ENCODE measurements around the gene ROR1. TPM values are rescaled to one million over a fixed set of nuclear protein-coding genes. Genes with fewer than 3 reads are reported as not detected.

The ROR1 gene
- total and polyA plus RNA-seq, 9 donors = 3.0 to 26.1 (median 15.0) TPM

GRCh38 chr1:63936801-63937200 lies 163.0 kb downstream of the ROR1 start:
- no peaks in the 10 kb centered on the region for H3K9me3 ChIP-seq
- H3K27ac ChIP-seq = no peak overlapping the region
- intact Hi-C loops (cut with DNase I) = no loop called here
- 66 to 87% (median 69%) methylated on average over 2 of the region's 2 CpGs for WGBS, 3 donors
- H3K36me3 ChIP-seq = no peaks in the 10 kb centered on the region
- no peak for DNase-seq
- H3K4me3 ChIP-seq = no peak overlapping the region
- TF ChIP-seq POLR2A (IDR thresholded peaks at IDR 0.05) (no peak), CTCF (IDR thresholded peaks at IDR 0.05) (no peak), EP300 (IDR thresholded peaks at IDR 0.05) (no peak)
- H3K4me1 ChIP-seq (ENCODE audit: insufficient read depth) = no peaks in the 10 kb centered on the region
- H3K27me3 ChIP-seq = no peaks in the 10 kb centered on the region

- H3K4me1 ChIP-seq (ENCODE audit: insufficient read depth) = no peaks in the 10 kb centered on the region
- intact Hi-C loops (cut with DNase I) = loop anchor here in 1 of 4 donors (2.0 kb wide), 1 partner anchor 25 kb away; no protein-coding TSS in a partner anchor
- DNase-seq = no peak
- WGBS, 3 donors = 53 to 86% (median 56%) methylated on average over 3 of the region's 3 CpGs
- no peak overlapping the region for H3K4me3 ChIP-seq
- no peaks in the 10 kb centered on the region for H3K27me3 ChIP-seq
- H3K27ac ChIP-seq = no peak overlapping the region
- TF ChIP-seq POLR2A (IDR thresholded peaks at IDR 0.05) (no peak), EP300 (IDR thresholded peaks at IDR 0.05) (no peak), CTCF (IDR thresholded peaks at IDR 0.05) (no peak)
- H3K9me3 ChIP-seq = no peaks in the 10 kb centered on the region
- no peaks in the 10 kb centered on the region for H3K36me3 ChIP-seq
Observed at GRCh38 chr1:63937461-63938022, 163.7 kb downstream of the ROR1 start.

- WGBS, 3 donors = 93 to 99% (median 95%) methylated on average over 2 of the region's 2 CpGs
- intact Hi-C loops (cut with DNase I) = loop anchor here in 1 of 4 donors (10.0 kb wide), 1 partner anchor 194 kb away; no protein-coding TSS in a partner anchor
- H3K27ac ChIP-seq = no peak overlapping the region
- H3K4me1 ChIP-seq (ENCODE audit: insufficient read depth) = no peaks in the 10 kb centered on the region
- H3K9me3 ChIP-seq = no peaks in the 10 kb centered on the region
- H3K27me3 ChIP-seq = no peaks in the 10 kb centered on the region
- no peak for DNase-seq
- no peak overlapping the region for H3K4me3 ChIP-seq
- TF ChIP-seq CTCF (IDR thresholded peaks at IDR 0.05) (no peak), EP300 (IDR thresholded peaks at IDR 0.05) (no peak), POLR2A (IDR thresholded peaks at IDR 0.05) (no peak)
- H3K36me3 ChIP-seq = no peaks in the 10 kb centered on the region
Observed at GRCh38 chr1:63940440-63940839, 166.6 kb downstream of the ROR1 start.

DNA sequence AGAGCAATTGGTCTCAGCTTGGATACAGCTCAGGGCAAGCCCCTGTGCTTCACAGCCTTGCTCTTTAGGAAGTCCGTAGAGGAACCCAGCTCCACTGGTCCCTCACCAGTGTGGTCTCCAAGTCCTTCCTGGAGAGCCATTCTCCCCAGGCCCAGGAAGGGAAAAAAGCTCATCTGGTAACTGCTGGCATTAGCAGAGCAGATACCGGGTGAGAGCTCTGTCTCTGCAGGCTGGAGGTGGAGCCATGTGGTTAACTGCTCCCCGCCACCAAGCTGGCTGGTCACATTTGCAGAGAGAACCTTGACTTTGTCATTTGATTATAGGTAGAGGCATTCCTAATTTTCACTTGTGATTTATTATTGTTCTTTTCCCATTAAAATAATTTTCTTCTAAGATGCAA lies 169.6 kb downstream of the ROR1 start:
- Histone ChIP-seq H3K27me3 (no peaks in the 10 kb centered on the region), H3K4me1 (ENCODE audit: insufficient read depth) (no peaks in the 10 kb centered on the region), H3K27ac (no peak overlapping the region), H3K4me3 (no peak overlapping the region), H3K9me3 (no peaks in the 10 kb centered on the region), H3K36me3 (no peaks in the 10 kb centered on the region)
- no peak for DNase-seq
- 86 to 91% (median 88%) methylated on average over 3 of the region's 3 CpGs for WGBS, 3 donors
- intact Hi-C loops (cut with DNase I) = loop anchor here in 1 of 4 donors (10.0 kb wide), 1 partner anchor 191 kb away; no protein-coding TSS in a partner anchor
- TF ChIP-seq POLR2A (IDR thresholded peaks at IDR 0.05) (no peak), CTCF (IDR thresholded peaks at IDR 0.05) (no peak), EP300 (IDR thresholded peaks at IDR 0.05) (no peak)
